Stimulated activated CD8-positive, alpha-beta memory T cell treated with anti-CD3 and anti-CD28 coated beads, Interleukin-4, amount 100 ng/mL, for 1 hour (primary cell): Measurements from ENCODE around the gene TAF8.

ENCODE experiments used
- DNase-seq, 2 donors: peaks; one replicate each; pipeline ENCODE4 v3.0.0-alpha.2; 2020; ENCODE audit warnings: low read depth in 2 of 2, low spot score in 1 of 2

The TAF8 gene

DNA sequence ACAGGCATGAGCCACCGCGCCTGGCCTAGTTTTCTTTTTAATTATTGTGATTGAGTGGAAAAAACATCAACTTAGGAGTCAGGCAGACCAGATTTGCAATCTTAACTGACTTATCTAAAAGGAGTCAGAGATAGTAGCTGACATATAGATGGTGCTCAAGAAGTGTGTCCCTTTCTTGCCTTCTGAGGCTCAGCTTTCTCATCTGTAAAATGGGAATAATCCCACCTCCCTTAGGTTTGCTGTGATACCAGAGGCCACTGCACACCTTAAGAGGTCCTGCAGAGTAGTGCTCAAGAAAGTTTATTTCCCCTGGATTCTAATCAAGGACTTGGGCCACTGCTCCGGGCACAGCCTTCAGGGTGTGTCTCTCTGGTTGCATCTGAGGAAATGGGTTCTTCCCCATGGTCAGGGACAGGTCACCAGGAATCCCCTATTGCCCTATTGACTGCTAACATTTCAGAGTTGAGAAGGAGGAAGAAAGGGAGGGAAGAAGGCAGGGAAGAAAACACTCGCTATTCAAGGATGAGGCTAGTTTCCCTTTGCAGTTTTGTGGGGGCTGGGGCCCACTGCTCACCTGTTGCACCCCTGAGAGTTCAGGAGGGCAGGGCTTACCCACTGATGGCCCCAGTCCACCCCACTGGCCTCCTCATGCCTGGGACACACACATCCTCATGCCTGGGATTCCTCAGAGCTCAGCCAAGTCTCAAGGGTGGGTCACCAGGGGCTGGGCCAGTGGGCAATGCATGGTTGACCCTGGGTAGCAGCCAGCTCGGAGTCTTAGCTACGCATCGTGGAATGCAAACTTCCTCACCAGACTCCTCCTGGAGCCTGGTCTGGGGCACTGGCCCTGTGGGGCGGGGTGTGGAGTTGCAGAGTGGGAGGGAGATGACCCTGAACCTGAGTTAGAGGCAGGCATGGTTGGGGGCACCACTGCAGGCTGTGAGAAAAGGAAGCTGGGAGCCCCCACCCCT lies 70.9 kb downstream of the TAF8 start:
- no peak for DNase-seq

- no peak for DNase-seq
Observed at GRCh38 chr6:42123379-42124103, 73.2 kb downstream of the TAF8 start.

DNA sequence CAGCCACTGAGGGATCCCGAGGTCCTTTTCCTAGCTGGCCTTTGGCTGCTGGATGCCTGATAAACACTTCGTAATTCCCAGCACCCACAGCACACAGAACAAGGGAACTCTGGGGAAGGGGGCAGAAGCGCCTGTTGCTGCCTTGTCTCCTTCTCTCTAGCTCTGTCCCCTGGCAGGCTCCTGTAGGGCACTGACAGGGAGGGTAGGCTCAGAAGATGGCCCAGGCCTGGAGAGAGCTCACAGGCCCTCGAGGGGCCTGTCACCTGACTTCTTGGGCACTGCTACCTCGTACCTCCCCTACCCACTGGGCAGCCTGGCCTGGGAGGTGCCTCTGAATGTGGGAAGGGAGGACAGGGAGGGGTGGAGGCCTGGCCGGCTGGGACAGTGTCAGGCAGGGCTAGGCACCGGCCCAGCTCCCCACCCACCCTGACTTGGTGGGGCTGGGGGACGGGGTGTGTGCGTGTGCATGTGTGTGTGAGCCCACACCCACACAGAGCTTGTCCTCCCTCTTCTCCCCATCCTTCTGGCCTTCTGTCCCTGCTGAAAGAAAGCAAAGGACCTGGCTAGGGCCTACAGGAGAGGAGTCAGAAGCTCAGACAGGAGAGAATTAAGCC lies 74.0 kb downstream of the TAF8 start:
- DNase-seq = no peak

DNA sequence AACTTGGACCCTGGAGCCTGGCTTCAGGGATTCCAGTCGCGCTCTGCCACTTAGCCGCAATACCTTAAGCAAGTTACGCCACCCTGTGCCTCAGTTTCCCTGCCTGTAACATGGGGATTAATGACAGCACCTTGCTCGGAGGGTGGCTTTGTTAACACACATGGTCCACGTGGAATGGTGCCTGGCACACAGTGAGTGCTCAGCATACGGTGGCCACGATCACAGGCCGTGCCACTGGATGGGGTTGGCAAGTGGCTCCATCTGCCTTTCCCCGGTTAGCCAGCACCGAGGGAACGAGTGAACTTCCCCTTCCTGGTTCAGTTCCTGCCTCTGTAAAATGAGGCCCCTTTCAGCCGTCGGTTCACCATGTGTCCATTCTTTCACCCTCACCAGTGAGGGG lies 74.9 kb downstream of the TAF8 start:
- DNase-seq = no peak

- no peak for DNase-seq
Observed at GRCh38 chr6:42125663-42126062, 75.3 kb downstream of the TAF8 start.

DNA sequence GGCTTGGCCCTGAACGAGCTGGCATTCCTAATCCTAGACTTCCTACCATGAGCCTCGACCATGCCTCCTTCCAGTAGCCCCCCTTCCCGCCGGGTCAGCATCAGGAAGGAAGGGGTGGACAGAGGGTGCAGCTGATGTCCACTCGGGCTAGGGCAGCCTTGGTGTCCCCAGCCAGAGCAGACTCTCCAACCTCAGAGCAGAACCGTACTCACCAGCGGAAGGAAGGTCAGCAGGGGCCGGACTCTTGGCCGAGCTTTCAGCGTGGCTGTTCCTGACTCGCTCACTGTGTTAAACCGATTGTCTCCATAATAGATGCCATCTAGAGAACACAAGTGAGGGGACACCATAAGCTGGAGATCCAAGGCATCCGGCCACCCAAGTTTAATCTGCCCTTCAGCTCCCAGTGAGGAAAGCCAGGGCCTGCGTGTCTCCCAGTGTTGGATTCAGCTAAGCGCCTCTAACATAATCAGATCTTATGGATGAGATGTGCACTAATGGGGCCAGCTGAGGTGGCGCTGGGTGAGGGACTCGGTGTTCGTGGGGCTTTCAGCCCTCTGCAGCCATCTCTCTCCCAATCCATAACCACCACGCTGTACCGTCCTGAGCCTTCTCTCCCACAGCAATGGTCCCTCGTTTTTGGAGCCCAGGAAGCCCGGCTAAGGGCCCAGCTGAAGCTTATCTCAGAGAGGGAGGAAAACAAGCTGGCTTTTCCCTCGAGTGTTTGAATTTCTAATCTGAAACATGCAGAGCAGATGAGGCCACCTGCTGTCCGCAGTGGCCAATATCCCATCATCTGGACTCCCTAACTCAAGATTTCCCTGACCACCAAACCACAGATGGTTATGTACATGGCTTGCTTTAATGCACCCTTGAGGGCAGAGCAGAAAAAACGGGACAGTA lies 78.4 kb downstream of the TAF8 start:
- no peak for DNase-seq

GRCh38 chr6:42129360-42129676 lies 79.0 kb downstream of the TAF8 start:
- no peak for DNase-seq

- no peak for DNase-seq
Observed at GRCh38 chr6:42131531-42131930, 81.2 kb downstream of the TAF8 start.

DNA sequence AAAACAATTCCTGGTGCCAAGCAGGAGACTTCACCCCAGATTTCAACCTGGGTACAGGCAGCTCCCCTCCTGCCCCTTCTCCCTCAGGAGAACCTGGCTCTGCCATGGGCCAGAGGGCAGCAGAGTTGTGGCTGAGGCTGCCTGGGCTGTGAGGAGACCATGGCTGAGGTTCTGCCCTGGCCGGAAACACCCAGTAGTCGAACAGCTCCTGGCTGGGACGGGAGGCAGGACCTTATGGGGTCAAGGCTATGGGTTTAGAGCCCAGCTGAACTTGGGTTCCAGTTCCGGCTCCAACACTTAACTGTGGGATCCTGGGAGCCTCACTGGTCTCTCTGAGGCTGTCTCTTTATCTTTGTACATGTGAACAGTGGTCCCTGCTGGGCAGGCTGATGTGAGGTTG lies 83.6 kb downstream of the TAF8 start:
- no peak for DNase-seq

GRCh38 chr6:42135161-42135560 lies 84.8 kb downstream of the TAF8 start:
- DNase-seq = no peak

DNA sequence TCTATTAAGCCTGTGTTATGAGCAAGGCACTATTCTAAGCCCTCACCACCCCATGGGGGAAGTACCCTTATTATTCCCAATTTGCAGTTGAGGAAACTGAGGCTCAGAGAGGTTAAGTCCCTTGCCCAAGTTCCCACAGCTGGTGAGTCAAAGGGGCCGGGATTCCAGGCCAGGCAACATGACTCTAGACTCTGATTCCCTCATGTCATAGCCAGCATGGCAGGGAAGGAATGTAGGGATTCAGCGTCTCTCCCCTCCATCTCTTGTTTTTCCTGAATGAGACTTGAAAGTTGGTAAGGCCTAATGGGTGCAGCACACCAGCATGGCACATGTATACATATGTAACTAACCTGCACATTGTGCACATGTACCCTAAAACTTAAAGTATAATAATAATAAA lies 85.4 kb downstream of the TAF8 start:
- DNase-seq = no peak

- no peak for DNase-seq
Observed at GRCh38 chr6:42136508-42137193, 86.3 kb downstream of the TAF8 start.
